AG04450 (cell line): Measurements from ENCODE around the gene RNH1. TPM values are rescaled to one million over a fixed set of nuclear protein-coding genes. Genes with fewer than 3 reads are reported as not detected.
A peak's percentile ranks its signal among the peaks of the same experiment; 100 is the strongest.

Experiments used
- CTCF ChIA-PET: fragments of 300-600, 350-600 bp; formaldehyde crosslinking; extraction: SDS; loops from one replicate; lab custom pipeline; 2022; ENCODE audit warnings: antibody characterized with exemption, inconsistent platforms; lab: Charles Lee
- POLR2A ChIA-PET: fragments of 350-600 bp; formaldehyde crosslinking; extraction: SDS; loops from one replicate; lab custom pipeline; 2021; ENCODE audit warnings: antibody characterized with exemption, inconsistent platforms; lab: Yijun Ruan, JAX
- DNase-seq: peaks from one replicate; pipeline ENCODE4 v3.0.0-alpha.2; 2011; ENCODE audit warnings: low read depth, low spot score
- H3K27ac ChIP-seq: one replicate; pipeline ENCODE4 v1.5.1; 2012; ENCODE audit warnings: low read depth, low read length, control low read depth
- H3K27me3 ChIP-seq: one replicate; pipeline ENCODE4 v1.6.0; 2012; ENCODE audit warnings: low read length; ENCODE audit not compliant: control insufficient read depth, insufficient read depth
- H3K4me3 ChIP-seq: 2 replicates; pipeline ENCODE4 v1.5.1; 2011; ENCODE audit warnings: mild to moderate bottlenecking, low read depth, low read length, control low read depth
- H3K9me3 ChIP-seq: 2 replicates; pipeline ENCODE4 v1.5.1; 2012; ENCODE audit warnings: low read length; ENCODE audit not compliant: control insufficient read depth, insufficient read depth
- polyA plus RNA-seq: library from polyadenylated mRNA; depleted of rRNA; stranded (reverse); fragments of >200 nt; gene quantifications from 2 replicates; pipeline ENCODE4 v1.2.3, GENCODE V29; 2011
- TF ChIP-seq, protein P1 (sequence below): IDR thresholded peaks from 2 replicates; pipeline ENCODE4 v1.5.1; 2011; ENCODE audit warnings: low read depth, low read length, control low read depth, inconsistent platforms

The RNH1 gene
- polyA plus RNA-seq, 1 experiment = 98.6 TPM

DNA sequence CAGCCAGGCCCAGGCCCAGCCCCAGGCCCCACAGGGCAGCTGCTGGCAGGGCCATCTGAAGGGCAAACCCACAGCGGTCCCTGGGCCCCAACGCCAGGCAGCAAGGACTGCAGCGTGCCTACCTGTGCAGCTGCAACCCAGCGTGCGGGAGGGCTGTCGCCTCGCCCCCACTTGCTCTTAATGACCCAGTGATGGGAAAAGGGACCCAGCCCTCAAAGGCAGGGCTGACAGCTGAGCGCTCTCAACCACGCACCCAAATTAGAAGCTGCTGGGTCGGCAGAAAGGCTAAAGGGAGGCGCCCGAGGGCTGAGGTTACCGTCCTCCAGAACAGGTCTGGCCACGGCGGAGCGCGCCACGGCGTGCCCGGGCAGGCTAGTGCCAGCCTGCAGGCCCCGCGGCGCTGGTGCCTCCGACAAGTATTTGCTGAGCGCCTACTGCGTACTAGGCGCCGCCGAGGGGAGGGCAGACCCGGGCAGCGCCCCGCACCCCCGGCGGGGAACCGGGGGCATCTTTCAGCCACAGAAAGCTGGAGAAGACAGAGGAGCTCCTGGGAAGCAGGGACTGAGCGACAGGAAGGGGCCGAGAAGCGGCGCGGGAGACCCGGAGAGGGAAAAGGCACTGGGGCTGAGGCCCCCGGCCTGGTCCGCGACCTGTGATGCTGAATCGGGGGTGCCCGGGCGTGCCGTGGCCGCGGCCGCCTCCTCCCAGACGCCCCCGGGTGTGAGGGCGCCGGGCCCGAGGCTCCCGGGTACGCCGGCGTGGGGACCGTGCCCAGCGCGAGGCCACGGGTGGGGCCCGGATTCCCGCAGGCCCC lies 27.6 kb upstream of the RNH1 start:
- ChIA-PET POLR2A (interaction anchor here (1.9 kb wide), 1 partner anchor 41 kb away, joined by 13 read pairs; the partner anchor contains the start of gene PHRF1), CTCF (interaction anchor here (0.6 to 1.0 kb wide), 3 partner anchors 15 to 166 kb away, joined by 3 to 4 read pairs (median 3); no protein-coding TSS in a partner anchor)
- no peak for DNase-seq
- TF ChIP-seq, protein P1, sequence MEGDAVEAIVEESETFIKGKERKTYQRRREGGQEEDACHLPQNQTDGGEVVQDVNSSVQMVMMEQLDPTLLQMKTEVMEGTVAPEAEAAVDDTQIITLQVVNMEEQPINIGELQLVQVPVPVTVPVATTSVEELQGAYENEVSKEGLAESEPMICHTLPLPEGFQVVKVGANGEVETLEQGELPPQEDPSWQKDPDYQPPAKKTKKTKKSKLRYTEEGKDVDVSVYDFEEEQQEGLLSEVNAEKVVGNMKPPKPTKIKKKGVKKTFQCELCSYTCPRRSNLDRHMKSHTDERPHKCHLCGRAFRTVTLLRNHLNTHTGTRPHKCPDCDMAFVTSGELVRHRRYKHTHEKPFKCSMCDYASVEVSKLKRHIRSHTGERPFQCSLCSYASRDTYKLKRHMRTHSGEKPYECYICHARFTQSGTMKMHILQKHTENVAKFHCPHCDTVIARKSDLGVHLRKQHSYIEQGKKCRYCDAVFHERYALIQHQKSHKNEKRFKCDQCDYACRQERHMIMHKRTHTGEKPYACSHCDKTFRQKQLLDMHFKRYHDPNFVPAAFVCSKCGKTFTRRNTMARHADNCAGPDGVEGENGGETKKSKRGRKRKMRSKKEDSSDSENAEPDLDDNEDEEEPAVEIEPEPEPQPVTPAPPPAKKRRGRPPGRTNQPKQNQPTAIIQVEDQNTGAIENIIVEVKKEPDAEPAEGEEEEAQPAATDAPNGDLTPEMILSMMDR = no peak
- no peak overlapping the region for H3K27ac ChIP-seq
- peak overlapping the region; percentile 73 for H3K4me3 ChIP-seq
- no peaks in the 10 kb centered on the region; the same call in 1 of the 2 replicates for H3K9me3 ChIP-seq
- H3K27me3 ChIP-seq = no peaks in the 10 kb centered on the region

DNA sequence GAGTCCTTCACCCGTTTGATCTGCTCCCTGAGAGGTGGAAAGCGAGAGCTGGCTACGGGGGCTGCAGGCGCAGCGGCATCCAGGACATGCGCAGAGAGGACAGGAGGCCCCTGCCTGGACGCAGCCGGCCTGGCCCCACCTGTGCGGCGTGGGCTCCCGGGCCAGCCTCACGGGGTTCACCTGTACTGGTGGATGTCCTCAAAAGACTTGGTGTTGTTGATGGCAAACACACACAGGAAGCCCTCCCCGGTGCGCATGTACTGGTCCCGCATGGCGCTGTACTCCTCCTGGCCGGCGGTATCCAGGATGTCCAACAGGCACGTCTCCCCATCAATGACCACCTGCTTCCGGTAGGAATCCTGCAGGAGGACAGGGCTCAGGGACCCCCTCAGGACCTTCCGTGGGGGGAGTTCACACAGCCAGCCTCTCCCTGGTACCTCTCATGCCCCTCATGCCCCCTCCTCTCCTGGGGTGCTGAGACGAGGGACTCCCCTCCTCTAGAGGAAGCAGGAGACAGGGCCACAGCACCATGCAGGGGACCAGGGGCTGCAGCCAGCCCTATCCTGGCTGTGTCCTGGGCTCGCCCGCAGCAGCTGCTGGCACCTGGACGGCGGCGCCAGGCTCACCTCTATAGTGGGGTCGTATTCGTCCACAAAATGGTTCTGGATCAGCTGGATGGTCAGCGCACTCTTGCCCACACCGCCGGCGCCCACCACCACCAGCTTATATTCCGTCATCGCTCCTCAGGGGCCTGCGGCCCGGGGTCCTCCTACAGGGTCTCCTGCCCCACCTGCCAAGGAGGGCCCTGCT lies 26.7 kb upstream of the RNH1 start:
- no peak for DNase-seq
- H3K4me3 ChIP-seq = peak overlapping the region; percentile 73
- no peak overlapping the region for H3K27ac ChIP-seq
- no peaks in the 10 kb centered on the region; the same call in 1 of the 2 replicates for H3K9me3 ChIP-seq
- ChIA-PET CTCF (interaction anchor here (0.7 kb wide), 1 partner anchor 15 kb away, joined by 3 read pairs; no protein-coding TSS in a partner anchor), POLR2A (no interaction called here)
- no peaks in the 10 kb centered on the region for H3K27me3 ChIP-seq
- TF ChIP-seq, protein P1 = no peak

DNA sequence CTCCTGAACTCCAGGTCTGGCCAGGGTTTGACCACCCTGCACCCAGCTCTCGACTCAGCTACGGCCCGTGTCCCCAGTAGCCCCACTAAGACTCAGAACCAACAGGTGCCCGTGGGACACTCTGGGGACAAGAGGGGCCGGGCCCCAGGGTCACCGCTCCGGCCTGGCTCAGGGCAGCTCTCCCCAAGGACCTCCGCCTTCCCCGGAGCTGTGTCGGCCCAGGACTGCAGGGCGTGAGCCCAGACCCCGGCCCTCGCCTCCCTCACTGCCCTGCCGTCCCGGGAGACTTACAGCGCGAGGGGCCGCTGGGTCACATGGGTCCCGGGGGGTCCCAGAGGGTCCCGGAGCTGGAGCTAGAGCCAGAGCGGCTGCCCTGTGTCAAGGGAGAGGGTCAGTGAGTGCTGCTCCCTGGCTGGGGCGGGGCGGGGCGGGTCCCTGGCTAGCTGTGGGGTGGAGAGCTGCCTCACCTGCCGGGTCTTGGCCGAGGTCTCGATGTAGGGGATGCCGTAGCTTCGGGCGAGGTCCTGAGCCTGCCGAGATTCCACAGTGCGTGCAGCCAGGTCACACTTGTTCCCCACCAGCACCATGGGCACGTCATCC lies 26.0 kb upstream of the RNH1 start:
- ChIA-PET POLR2A (interaction anchor here (0.6 kb wide), 1 partner anchor 24 kb away, joined by 3 read pairs; no protein-coding TSS in a partner anchor), CTCF (interaction anchor here (0.6 to 1.2 kb wide), 3 partner anchors 14 to 20 kb away, joined by 3 to 8 read pairs (median 5); no protein-coding TSS in a partner anchor)
- Histone ChIP-seq H3K4me3 (no peak overlapping the region), H3K27ac (no peak overlapping the region), H3K27me3 (no peaks in the 10 kb centered on the region), H3K9me3 (no peaks in the 10 kb centered on the region; the same call in 1 of the 2 replicates)
- no peak for DNase-seq
- TF ChIP-seq, protein P1 = no peak

DNA sequence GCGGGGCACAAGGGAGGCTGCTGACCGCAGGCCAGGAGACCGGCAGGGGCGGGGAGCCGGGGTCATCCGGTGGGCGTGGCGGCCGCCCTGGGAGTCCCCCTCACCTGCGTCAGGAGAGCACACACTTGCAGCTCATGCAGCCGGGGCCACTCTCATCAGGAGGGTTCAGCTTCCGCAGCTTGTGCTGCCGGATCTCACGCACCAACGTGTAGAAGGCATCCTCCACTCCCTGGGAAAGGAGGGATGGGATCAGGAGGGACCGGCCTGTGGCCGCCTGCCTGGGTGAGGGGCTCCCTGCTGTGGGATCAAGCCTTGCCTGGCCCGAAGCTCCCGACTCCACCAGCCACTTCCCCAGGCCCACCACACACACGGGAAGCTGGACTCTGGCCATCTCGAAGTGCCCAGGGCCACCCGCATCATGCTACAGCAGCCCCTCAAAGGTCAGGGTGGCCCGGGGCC lies 25.5 kb upstream of the RNH1 start:
- DNase-seq = no peak
- H3K27ac ChIP-seq = no peak overlapping the region
- ChIA-PET POLR2A (interaction anchor here (0.6 kb wide), 1 partner anchor 23 kb away, joined by 3 read pairs; no protein-coding TSS in a partner anchor), CTCF (interaction anchor here (0.6 to 1.2 kb wide), 2 partner anchors 13 to 19 kb away, joined by 5 to 8 read pairs; no protein-coding TSS in a partner anchor)
- TF ChIP-seq, protein P1 = no peak
- no peaks in the 10 kb centered on the region; the same call in 1 of the 2 replicates for H3K9me3 ChIP-seq
- no peak overlapping the region for H3K4me3 ChIP-seq
- H3K27me3 ChIP-seq = no peaks in the 10 kb centered on the region
